Activated naive CD4-positive, alpha-beta T cell treated with anti-CD3 and anti-CD28 coated beads, Interleukin-2, amount 10 ng/mL, durations not matched to agents 5 hours and 36 hours (primary cell): ENCODE measurements around the gene GALNT2. TPM values are rescaled to one million over a fixed set of nuclear protein-coding genes. Genes with fewer than 3 reads are reported as not detected.

Source experiments
- total RNA-seq, 2 experiments: library from RNA; stranded (reverse); gene quantifications; one replicate each; pipeline ENCODE4 v1.2.3, GENCODE V29; 2021

Gene GALNT2
- 10 to 100 TPM; 26.0 to 27.7 TPM for total RNA-seq

DNA sequence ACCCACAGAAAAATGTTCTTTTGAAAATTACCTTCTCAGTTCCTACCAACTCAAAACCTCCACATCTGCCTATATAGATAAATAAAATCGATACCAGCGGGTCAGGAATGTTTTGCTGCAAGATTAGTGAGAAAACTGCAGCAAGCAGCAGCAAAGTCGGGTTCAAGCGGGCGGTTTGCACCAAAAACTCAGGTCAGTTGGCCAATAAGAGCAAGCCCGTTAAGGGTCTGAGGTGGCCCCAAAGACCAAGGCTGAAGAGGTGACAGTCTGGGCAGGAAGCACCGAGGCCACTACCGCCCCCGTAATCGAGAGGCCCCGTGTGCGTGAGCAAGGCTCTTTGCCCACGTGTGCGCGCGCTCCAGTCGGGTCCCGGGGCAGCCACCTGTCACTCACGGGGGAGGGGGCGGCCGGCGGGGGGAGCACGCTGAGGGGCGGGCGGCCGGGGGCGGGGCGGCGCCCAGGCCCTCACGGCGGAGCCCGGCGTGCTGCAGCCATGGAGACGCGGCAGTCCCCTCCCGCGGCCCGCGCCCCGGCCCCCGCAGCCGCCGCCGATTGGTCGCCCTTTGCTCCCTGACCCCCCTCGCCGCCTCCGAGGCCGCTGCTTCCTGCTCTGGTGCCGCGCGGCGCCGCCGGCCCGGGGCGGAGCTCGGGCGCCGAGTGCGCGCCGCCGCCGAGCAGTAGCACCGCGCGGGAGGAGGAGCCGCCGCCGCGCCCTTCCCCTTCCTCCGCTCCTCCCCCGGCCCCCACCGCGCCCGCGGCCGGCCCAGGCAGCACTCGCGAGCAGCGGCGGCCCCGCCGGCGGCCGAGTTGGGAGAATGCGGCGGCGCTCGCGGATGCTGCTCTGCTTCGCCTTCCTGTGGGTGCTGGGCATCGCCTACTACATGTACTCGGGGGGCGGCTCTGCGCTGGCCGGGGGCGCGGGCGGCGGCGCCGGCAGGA, at the start of gene GALNT2:
Gene GALNT2, plus strand, starts transcription at position 773 of the 939 bp plus-strand sequence. Its CDS starts 43 bp downstream, at position 816.

